Endothelial cell of umbilical vein (primary cell): ENCODE results near the gene ELMOD3. TPM values are rescaled to one million over a fixed set of nuclear protein-coding genes. Genes with fewer than 3 reads are reported as not detected.

Experiments used
- BruUV-seq: library from RNA; stranded (reverse); fragments of 400-500 nt; replicated peaks from 2 replicates; lab custom pipeline; 2021; lab: Mats Ljungman, UMichigan
- CTCF ChIA-PET: fragments of 300-600, 350-600 bp; sonication (Branson Sonifier 250); formaldehyde crosslinking; loops from one replicate; lab custom pipeline; 2021; ENCODE audit warnings: antibody characterized with exemption, inconsistent platforms; lab: Charles Lee
- POLR2A ChIA-PET: fragments of 300-600, 350-600 bp; sonication (Branson Sonifier 250); formaldehyde crosslinking; loops from one replicate; lab custom pipeline; 2021; ENCODE audit warnings: antibody characterized with exemption, inconsistent platforms; lab: Charles Lee
- DNase-seq: peaks from one replicate; pipeline ENCODE4 v3.0.0-alpha.2; 2011; ENCODE audit warnings: low read depth, low spot score
- FAIRE-seq: peaks from 2 replicates; lab custom pipeline; 2011; peaks lifted over from hg19 to GRCh38; lab: Jason Lieb, UNC
- H2AFZ ChIP-seq: 2 replicates; pipeline ENCODE4 v1.6.0; 2012; ENCODE audit warnings: low read depth, low read length, control low read depth, inconsistent platforms
- H3K27ac ChIP-seq: 2 replicates; pipeline ENCODE4 v1.5.1; 2011; ENCODE audit warnings: low read depth, mild to moderate bottlenecking, control low read depth, low read length, moderate library complexity; ENCODE audit not compliant: insufficient read depth
- H3K27me3 ChIP-seq, 2 experiments: 2 replicates each; pipeline versions ENCODE4 v1.6.0 to v1.6.1; 2011; ENCODE audit warnings: low read length in 2 of 2, mixed read lengths in 1 of 2; ENCODE audit not compliant: control insufficient read depth in 2 of 2, insufficient read depth in 2 of 2
- H3K36me3 ChIP-seq, 2 experiments: 2 replicates in 1 of 2; 3 replicates in 1 of 2; pipeline ENCODE4 v1.5.1; 2011; ENCODE audit warnings: low read length in 2 of 2, mild to moderate bottlenecking in 1 of 2, moderate library complexity in 1 of 2; ENCODE audit not compliant: control insufficient read depth in 2 of 2, insufficient read depth in 2 of 2; ENCODE audit errors: extremely low read depth in 1 of 2
- H3K4me1 ChIP-seq: 3 replicates; pipeline ENCODE4 v1.5.1; 2011; ENCODE audit warnings: mild to moderate bottlenecking, low read length; ENCODE audit not compliant: control insufficient read depth, insufficient read depth; ENCODE audit errors: extremely low read depth
- H3K4me2 ChIP-seq: 2 replicates; pipeline ENCODE4 v1.6.1; 2011; ENCODE audit warnings: low read length, control low read depth, mixed read lengths; ENCODE audit not compliant: insufficient read depth
- H3K4me3 ChIP-seq, 3 experiments: fragments of 200-600 bp in 1 of 3; sonication (generic), shearing (Covaris generic) in 1 of 3; replicated peaks in 1 of 3; 2 replicates each; pipeline ENCODE4 v1.5.1; 2011 to 2016; ENCODE audit warnings: control low read depth in 3 of 3, low read length in 3 of 3, mild to moderate bottlenecking in 2 of 3, inconsistent platforms in 1 of 3, low read depth in 1 of 3, moderate library complexity in 1 of 3; ENCODE audit not compliant: insufficient read depth in 1 of 3
- H3K79me2 ChIP-seq: 2 replicates; pipeline ENCODE4 v1.6.0; 2012; ENCODE audit warnings: low read length, inconsistent platforms; ENCODE audit not compliant: control insufficient read depth, insufficient read depth
- H3K9ac ChIP-seq: replicated peaks from 2 replicates; pipeline ENCODE3; 2011; ENCODE audit warnings: low read length, control low read depth; ENCODE audit not compliant: insufficient read depth; ENCODE audit errors: extremely low read depth
- H3K9me1 ChIP-seq: replicated peaks from 3 replicates; pipeline ENCODE4 v1.6.0; 2011; ENCODE audit warnings: mild to moderate bottlenecking, low read length; ENCODE audit not compliant: control insufficient read depth, insufficient read depth; ENCODE audit errors: extremely low read depth
- H3K9me3 ChIP-seq: replicated peaks from 2 replicates; pipeline ENCODE4 v1.5.1; 2012; ENCODE audit warnings: low read length, inconsistent platforms; ENCODE audit not compliant: control insufficient read depth, insufficient read depth
- H4K20me1 ChIP-seq: replicated peaks from 2 replicates; pipeline ENCODE3; 2011; ENCODE audit warnings: mild to moderate bottlenecking, low read length; ENCODE audit not compliant: control insufficient read depth, insufficient read depth; ENCODE audit errors: extremely low read depth
- EZH2 ChIP-seq: IDR thresholded peaks from 2 replicates; pipeline ENCODE4 v1.6.1; 2012; ENCODE audit warnings: borderline replicate concordance, low read depth, mild to moderate bottlenecking, moderate library complexity, low read length, inconsistent platforms; ENCODE audit not compliant: severe bottlenecking
- FOS ChIP-seq: IDR thresholded peaks from 2 replicates; pipeline ENCODE4 v1.6.1; 2011; ENCODE audit warnings: mild to moderate bottlenecking, low read length, moderate library complexity, borderline replicate concordance; ENCODE audit not compliant: insufficient read depth
- GATA2 ChIP-seq: IDR thresholded peaks from 2 replicates; pipeline ENCODE4 v1.7.0; 2011; ENCODE audit warnings: low read depth, mild to moderate bottlenecking, moderate library complexity, mixed read lengths, low read length; ENCODE audit not compliant: insufficient read length, insufficient read depth
- JUN ChIP-seq: IDR thresholded peaks from 2 replicates; pipeline ENCODE4 v1.6.1; 2011; ENCODE audit warnings: borderline replicate concordance, low read depth; ENCODE audit not compliant: insufficient read length, insufficient read depth
- MAX ChIP-seq: IDR thresholded peaks from 2 replicates; pipeline ENCODE4 v1.6.1; 2011; ENCODE audit not compliant: insufficient read depth, insufficient read length
- MYC ChIP-seq: IDR thresholded peaks from one replicate; pipeline ENCODE4 v1.6.1; 2011; ENCODE audit warnings: mild to moderate bottlenecking, low read depth, low read length
- POLR2A ChIP-seq: IDR thresholded peaks from 2 replicates; pipeline ENCODE4 v1.6.1; 2012; ENCODE audit warnings: low read depth, mild to moderate bottlenecking, control low read depth, low read length
- POLR2AphosphoS5 ChIP-seq: IDR thresholded peaks from 2 replicates; pipeline ENCODE4 v1.6.1; 2012; ENCODE audit warnings: low read depth, mild to moderate bottlenecking, control low read depth, low read length, moderate library complexity; ENCODE audit not compliant: insufficient read depth
- dilution Hi-C: fragments of 300-500 bp; cut with MboI; formaldehyde crosslinking; loops from one replicate; pipeline ENCODE4 v1.15.0; 2019; ENCODE audit warnings: low sequenced_read_pairs; ENCODE audit not compliant: extremely low pct_ligation_motif_present
- intact Hi-C: fragments of 100-400 bp; cut with micrococcal nuclease; formaldehyde crosslinking; loops from one replicate; pipeline ENCODE4 v1.10.0; 2022
- polyA plus RNA-seq, 4 experiments: library from polyadenylated mRNA; depleted of rRNA in 3 of 4; stranded (reverse) in 3 of 4; unstranded in 1 of 4; fragments of >200 nt; gene quantifications; 2 replicates each; pipeline versions ENCODE4 v1.2.1 to v1.2.3, GENCODE V29; 2011 to 2012; ENCODE audit warnings: missing spikeins in 1 of 4
- total RNA-seq: library from RNA; stranded (reverse); gene quantifications from 2 replicates; pipeline ENCODE4 v1.2.3, GENCODE V29; 2021
- TF ChIP-seq, protein P1 (sequence below), 2 donors: IDR thresholded peaks; 1 replicate in 1 of 2; 2 replicates in 1 of 2; pipeline ENCODE4 v1.5.1; 2011; ENCODE audit warnings: low read length in 2 of 2, mild to moderate bottlenecking in 2 of 2, moderate library complexity in 2 of 2, control low read depth in 1 of 2, inconsistent platforms in 1 of 2, low read depth in 1 of 2; ENCODE audit not compliant: insufficient read depth in 1 of 2; ENCODE audit errors: extremely low read depth in 1 of 2

ELMOD3 gene
- total and polyA plus RNA-seq, 2 donors (not counting 3 experiments of a cell fraction or from before 2014, with no cell fraction given), result 12.3 to 22.0 TPM

GRCh38 chr2:85394976-85395375 lies 40.4 kb downstream of the ELMOD3 start:
- H3K27ac ChIP-seq, result no peak overlapping the region
- FAIRE-seq, result no peak
- POLR2A ChIA-PET, result interaction anchor here (0.6 kb wide), 1 partner anchor 35 kb away, joined by 3 read pairs; no protein-coding TSS in a partner anchor
- H3K4me1 ChIP-seq, result no peaks in the 10 kb centered on the region
- no TSS peak for BruUV-seq
- H3K9me3 ChIP-seq, result no peaks in the 10 kb centered on the region
- H3K27me3 ChIP-seq, result no peaks in the 10 kb centered on the region
- CTCF ChIA-PET, result interaction anchor here (7.2 kb wide), 1 partner anchor 156 kb away, joined by 99 read pairs; no protein-coding TSS in a partner anchor
- no peak overlapping the region for H3K9ac ChIP-seq
- no peaks in the 10 kb centered on the region for H3K9me1 ChIP-seq
- H2AFZ ChIP-seq, result no peak overlapping the region
- H3K36me3 ChIP-seq, result peaks cover 2 to 10% of the 10 kb centered on the region in 2 experiments
- H4K20me1 ChIP-seq, result no peaks in the 10 kb centered on the region
- no peak overlapping the region for H3K4me3 ChIP-seq
- no peaks in the 10 kb centered on the region for H3K79me2 ChIP-seq
- DNase-seq, result no peak
- H3K4me2 ChIP-seq, result no peak overlapping the region
- intact Hi-C loops, result no loop called here
- dilution Hi-C loops, result no loop called here
- TF ChIP-seq MAX (no peak), MYC (no peak), POLR2A (no peak), JUN (no peak), FOS (no peak), GATA2 (no peak), EZH2 (no peak), POLR2AphosphoS5 (no peak)
- TF ChIP-seq, protein P1, sequence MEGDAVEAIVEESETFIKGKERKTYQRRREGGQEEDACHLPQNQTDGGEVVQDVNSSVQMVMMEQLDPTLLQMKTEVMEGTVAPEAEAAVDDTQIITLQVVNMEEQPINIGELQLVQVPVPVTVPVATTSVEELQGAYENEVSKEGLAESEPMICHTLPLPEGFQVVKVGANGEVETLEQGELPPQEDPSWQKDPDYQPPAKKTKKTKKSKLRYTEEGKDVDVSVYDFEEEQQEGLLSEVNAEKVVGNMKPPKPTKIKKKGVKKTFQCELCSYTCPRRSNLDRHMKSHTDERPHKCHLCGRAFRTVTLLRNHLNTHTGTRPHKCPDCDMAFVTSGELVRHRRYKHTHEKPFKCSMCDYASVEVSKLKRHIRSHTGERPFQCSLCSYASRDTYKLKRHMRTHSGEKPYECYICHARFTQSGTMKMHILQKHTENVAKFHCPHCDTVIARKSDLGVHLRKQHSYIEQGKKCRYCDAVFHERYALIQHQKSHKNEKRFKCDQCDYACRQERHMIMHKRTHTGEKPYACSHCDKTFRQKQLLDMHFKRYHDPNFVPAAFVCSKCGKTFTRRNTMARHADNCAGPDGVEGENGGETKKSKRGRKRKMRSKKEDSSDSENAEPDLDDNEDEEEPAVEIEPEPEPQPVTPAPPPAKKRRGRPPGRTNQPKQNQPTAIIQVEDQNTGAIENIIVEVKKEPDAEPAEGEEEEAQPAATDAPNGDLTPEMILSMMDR (IDR thresholded peaks at IDR 0.05; ENCODE audit: extremely low read depth in 1 of 2, insufficient read depth in 1 of 2, low read depth in 1 of 2, low read length in 2 of 2), result no peak
